CD4-positive, alpha-beta T cell treated with Interleukin-1 beta for 1 hour (primary cell): Measurements from ENCODE around the gene SNAPIN.

Experiments used
- DNase-seq, 2 donors: peaks; one replicate each; pipeline ENCODE4 v3.0.0-alpha.2; 2020 to 2022

The SNAPIN gene, protein sequence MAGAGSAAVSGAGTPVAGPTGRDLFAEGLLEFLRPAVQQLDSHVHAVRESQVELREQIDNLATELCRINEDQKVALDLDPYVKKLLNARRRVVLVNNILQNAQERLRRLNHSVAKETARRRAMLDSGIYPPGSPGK

DNA sequence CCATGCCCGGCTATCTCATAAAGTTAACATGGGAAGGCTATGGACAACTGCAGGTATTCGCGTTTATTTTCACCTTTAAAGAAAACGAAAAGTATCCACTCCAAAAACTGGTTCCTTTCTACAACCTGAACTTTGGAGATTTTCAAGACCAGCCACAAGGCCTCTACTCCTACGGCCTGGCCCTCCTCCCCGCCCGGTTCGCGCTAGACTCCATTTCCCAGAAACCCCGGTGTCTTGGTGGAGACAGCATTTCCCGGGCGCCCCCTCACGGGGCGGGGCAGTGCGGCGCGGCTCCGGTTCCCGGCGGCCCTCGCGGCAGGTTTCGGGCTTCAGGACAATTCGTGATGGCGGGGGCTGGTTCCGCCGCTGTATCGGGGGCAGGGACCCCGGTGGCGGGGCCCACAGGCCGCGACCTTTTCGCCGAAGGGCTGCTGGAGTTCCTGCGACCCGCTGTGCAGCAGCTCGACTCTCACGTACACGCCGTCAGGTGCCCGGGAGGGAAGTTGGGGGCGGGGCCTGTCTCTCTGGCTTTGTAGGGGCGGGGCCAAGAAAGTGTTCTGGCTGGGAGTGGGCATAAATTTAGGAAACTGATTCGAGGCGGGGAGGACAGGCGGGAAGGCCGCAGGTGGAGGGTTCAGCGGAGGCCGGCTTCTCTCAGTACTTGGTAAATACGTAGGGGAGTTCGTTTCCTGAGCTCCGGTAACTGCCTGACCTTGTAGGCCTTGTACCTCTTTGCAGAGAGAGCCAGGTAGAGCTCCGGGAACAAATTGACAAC lies at the start of gene SNAPIN:
Gene SNAPIN, plus strand, starts transcription at position 304 of the 775 bp plus-strand sequence. Its CDS starts 41 bp downstream, at position 345.
- peak; percentile 88 to 91 for DNase-seq

DNA sequence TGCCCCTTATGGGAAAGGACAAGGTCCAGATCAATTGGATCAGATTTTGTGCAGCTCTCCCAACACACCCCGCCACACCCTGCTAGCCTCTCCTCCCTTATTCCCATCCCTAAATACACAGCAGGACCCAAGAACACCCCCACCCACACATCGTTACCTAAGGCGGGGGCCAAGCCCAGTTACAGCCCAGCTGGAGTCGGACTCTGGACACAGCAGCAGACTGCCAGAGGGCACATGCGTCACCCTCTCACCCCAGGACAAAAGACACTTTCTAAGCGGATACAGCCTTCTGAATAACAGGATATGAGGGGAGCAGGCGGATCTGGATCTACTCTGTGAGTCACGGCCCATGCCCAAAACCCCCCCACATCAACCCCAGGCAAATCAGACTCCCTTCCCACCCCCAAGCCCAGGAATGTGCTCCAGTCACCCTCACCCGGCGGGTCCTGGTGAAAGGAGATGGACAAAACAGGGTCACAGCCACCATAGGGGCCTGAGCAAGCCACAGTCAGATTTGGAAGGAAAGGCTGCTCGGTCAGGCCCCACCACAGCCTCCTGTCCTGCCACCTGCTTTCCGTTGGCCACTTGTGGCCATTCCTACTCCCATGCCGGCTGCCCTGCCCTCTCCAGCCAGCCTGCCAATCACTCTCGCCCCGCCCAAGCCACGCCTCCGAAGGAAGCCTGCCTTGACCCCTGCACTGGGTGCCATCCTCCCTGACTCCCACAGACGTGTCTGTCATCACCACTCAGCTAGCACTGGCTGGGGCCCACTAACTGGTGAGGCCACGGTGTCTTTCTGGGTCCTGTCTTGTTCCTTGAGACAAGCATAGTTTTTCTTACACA lies 49.5 kb upstream of the SNAPIN start:
- DNase-seq, result no peak

DNA sequence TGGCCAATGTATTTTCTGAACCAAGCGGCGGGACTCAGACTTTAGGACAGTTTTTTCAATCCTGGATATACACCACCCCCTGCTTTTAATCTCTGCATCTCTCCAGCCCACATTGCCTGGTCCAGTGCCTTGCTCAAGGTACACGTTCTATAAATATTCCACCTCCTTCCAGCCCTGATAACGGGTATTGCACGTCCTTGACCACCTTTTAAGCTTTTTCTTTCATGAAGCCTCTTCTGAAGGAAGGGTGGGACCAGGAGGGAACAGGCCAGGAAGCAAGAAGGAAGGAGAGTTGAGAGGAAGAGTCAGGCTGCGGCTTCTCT lies 49.0 kb upstream of the SNAPIN start:
- no peak for DNase-seq

DNA sequence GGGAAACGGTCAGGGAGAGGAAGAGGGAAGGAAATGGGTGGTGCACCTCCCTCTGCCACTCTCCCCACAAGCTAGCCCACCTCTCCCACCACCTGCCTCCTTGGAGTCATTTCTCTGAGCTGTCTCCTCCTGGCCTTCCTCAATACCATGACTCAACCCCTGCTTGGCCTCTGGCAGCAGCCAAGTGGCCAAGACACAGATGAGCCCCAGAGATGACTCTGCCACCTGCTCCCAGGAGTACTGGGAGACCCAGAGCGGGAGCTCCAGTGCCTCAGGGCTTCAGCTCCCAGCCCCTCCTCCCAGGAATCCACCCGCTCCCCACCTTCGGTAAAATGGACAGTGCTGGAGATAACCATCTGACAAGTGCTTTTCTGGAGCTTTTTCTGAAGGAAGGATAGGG lies 48.2 kb upstream of the SNAPIN start:
- no peak for DNase-seq

DNA sequence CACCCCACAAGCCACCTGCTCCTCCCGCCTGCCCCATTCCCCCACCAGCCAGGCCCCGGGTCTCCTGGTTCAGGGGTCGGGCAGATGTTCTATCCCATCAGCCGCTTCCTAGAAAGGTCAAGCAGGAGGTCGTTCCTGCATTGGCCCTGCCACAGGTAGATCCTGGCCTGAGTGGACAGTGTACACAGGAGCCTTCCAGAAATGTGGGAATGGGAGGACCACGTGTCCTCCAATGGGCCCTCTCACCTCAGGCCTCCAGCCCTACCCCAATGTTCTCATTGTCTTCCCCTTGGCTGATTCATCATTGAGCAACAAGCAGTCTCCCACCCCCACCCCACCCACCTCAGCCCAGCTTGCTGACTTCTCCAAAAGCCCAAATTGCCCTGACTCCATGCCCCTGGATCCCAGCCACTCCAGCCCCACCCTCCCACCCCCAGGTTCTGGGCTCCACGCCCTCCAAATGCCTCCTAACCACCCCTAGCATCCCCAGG lies 47.6 kb upstream of the SNAPIN start:
- DNase-seq, result no peak

DNA sequence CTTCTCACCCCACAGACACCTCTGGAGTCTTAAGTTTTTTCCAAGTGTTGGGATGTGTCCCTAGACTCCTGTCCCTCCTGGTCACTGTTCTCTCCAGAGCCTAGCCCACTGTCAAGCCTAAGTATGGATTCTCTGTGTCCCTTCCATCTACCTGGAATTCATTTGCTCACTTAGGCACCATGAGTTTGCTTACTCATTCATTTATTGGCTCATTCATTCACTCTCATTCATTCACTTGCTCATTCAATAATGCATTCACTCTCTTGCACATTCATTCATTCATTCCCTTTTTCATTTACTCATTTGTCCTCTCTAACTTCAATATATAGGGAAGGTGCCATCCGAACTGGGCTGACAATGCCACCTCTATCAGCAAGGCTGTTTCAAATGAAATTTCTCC lies 47.1 kb upstream of the SNAPIN start:
- DNase-seq, result no peak

DNA sequence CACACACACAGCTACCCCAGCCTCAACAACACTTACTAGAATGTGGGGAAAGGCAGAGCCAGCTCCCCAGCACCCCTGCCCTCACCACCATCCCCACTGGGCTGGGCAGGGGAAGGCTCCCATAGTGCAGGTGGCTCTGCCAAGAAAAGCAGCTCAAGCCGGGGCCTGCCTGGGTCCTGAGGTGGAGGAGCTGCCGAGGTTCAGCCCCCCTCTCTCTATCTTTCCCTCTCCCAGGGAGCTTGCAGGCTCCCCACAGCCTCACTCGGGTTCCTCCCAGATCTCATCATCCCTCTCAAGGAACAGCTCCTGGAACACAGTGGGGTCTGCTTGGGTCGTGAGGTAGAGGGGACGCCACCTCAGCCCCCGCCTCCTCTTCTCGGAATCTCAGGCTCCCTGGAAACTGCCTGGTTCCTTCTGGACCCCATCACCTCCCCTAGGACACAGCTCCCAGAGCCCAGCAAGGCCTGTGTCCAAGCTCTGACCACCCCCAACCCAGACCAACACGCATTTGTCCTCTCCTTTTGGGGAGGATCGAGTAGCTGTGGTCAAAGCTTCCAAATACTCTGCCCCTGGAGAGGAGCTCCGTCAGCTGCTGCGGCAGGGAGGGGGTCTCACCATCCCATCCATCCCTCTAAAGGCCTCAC lies 46.3 kb upstream of the SNAPIN start:
- no peak for DNase-seq

DNA sequence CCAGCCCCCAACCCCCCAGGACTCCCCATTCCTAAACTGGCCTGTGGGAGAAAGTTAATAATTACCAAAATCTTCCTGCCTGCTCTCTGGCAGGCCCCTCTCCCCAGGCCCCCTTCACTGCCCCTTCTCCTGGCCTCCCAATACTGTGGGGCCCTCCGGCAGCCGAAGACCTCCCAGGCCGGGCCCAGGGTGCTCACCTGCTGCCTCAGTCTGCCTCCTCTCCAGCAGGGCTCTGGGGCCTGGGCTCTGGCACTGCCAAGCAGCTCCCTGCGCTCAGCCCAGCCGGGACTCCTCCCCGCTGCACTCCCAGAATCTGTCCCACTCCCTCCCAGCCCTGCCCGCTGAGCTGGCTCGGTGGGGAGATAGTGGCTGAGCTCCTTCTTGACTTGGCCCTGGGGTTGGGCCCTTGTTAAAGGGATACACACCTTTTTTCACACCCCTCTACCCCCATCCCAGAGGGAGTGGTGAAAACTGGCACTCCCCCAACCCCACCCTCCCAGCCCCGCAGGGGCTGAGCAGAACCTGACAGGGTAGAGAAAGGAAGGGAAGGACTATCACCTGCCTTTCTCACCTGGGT lies 45.7 kb upstream of the SNAPIN start, which contains the start of gene S100A16:
Gene S100A16, minus strand, starts transcription at position 383 of the 577 bp plus-strand sequence. CDS start 4,986 bp downstream, outside the sequence.
- DNase-seq, result no peak

DNA sequence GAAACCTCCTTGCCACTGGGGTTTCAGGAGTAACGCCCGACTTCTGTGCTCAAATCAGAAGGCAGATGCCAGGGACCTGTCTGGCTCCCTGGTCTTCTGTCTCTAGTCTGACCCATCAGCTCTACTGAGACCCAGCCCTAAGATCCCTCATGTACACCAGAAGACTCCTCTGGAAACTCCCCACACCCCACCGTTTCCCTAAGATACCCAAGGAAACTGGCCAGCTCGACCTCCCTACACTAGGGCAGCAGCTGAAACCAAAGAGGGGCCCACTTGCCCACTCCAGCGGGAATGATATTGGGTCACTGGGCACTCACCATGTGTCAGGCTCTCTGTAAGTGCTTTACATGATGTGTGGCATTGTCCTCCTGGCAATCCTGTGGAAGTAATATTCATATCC lies 45.1 kb upstream of the SNAPIN start:
- DNase-seq, result no peak

DNA sequence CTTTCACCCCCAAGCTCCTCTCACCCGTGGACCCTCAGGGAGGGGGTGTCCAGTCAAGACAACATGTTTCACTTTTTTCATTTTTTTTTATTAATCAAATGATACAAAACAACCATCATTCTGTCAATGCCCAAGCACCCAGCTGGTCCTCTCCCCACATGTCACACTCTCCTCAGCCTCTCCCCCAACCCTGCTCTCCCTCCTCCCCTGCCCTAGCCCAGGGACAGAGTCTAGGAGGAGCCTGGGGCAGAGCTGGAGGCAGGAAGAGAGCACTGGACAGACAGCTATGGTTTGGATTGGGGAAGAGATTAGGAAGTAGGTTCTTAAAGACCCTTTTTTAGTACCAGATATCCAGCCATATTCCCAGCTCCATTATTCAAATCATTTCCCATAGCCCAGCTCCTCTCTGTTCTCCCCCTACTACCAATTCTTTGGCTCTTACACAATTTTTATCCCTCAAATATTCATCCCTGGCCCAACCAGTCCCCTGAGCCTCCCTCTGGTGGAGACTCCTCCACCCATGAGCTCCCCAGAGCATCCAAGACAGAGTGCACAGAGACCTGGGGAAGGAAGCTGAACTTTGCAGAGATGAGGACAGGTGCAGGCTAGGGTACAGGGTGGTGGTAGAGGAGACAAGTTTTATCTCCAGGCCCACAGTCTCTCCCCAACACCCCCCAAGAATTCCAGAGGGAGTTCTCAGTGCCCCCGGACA lies 44.2 kb upstream of the SNAPIN start:
- no peak for DNase-seq

DNA sequence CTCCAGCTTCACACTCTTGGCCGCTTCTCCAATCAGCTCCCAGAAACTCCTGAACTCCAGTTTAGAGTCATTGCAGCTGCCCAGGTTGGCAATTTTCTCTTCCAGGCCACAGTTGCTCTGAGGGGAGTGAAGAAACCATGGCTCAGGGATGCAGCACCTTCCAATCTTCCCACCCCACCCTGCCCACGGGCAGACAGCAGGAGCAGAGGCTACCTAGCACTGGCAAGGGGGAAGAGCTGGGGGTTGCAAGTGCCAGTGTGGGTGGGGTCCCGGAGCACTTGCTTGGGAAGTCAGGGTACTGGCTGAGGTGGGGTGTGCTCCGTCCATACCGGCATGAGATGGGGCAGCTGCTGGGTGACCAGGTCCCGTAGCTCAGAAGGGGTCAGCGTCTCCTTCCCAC lies 43.6 kb upstream of the SNAPIN start:
- no peak for DNase-seq

DNA sequence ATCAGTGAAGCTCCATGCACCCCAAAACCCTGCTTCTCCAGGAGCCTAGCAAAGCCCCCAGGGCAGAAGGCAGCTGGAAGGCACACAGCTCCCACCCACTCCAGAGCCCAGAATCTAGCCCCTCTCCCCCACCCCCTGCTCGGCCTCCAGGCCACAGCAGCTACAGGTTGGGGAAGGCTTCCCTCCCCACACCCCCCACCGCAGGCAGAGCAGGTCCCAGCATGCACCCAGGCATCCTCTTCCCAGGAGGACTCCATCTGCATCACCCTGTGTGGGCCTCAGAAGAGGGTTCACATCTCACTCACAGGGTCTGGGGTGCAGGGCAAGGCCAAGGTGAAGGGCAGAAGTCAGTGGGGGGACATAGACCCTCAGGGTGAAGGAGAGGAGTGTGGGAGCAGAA lies 43.1 kb upstream of the SNAPIN start:
- no peak for DNase-seq

DNA sequence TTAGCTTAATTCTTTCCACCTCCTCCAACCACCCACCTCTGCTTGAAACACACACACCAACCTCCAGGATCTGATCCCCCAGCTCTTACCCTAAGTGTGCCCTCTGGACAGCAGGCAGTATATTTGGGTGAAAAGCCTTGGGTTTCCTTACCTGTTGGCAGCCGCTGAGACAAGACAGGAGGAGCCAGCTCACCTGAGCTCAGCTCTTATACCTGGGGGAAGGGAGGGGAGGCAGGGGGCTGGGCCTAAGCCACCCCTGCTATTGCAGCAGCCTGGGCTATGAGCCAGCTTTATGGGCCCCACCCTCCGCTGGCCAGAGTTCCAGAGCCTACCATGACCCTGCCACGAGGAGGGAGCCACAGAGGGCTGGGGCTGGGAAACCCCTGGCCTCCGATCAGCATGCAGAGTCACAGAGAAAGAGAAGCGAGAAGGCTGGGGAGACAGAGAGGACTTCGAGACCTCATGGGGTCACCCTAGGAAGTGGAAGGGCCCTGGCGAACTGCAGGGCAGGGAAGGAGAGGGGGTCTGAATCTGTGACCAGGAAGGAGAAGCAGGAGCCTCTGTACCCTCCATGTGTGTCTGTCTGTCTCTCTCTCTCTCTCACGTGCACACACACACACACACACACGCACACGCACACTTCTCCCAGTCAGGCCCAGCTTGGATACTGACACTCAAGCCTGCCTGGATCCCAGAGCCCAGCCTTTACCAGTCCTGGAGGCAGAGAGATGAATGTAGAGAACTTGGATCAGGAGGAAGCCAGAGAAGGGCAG lies 42.2 kb upstream of the SNAPIN start, which contains the start of gene S100A14:
Gene S100A14, minus strand, starts transcription at position 182 of the 773 bp plus-strand sequence. CDS start 467 bp downstream, outside the sequence.
- DNase-seq, result no peak

DNA sequence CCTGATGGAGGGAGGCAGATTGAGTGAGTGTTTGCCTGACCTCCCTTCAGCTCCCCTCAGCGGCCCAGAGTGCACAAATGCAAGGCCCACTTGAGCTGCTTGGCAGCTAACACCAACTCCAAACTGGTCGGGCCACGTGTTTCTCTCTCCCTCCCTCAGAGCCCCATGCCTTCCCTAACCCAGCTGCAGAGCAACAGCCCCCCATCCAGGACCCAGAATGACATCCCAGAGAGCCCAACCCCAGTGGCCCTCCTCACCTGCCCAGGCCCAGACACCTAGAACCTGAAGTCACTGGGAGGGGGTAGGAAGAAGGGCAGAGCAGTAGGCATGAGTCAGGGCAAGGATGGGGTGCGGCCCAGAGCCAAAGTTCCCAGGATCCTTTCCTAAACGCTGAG lies 41.6 kb upstream of the SNAPIN start:
- DNase-seq, result no peak

DNA sequence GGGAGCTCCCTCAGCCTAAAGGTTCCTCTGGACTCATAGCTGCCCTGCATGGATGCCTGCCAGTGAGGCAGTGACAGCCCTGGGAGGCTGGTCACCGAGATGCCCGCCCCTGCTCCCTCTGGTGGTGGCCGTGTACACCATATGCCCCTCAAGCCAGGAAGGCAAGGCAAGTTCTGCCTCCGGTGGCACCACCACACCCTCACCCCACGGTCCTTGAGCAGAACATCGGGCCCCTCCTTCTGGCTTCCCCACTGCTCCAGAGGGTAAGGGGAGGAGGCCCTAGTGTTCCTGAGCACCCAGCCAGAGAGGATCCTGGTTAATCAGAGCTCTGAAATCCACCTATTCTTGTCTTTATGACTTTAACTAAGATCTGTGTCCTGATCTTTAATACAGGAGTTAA lies 40.8 kb upstream of the SNAPIN start:
- peak; percentile 60 to 70 for DNase-seq

DNA sequence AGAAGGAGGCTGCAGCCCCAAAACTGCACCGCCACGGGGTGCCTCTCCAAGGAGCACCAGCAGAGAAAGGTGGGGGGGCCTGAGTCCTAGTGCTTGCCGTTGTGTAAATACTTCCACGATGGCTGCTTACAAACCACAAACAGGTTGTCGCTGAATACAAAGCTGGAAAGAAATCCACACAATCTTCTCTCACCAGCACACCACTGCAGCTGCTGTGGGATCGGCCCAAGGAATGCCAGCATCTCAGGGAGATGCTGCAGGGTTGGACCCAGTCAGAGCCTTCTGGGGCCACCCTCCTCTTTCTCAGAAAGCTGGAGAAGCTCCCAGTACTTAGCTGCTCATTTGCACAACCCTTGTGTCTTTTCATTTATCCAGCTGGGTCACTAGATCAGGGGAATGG lies 39.3 kb upstream of the SNAPIN start:
- no peak for DNase-seq

DNA sequence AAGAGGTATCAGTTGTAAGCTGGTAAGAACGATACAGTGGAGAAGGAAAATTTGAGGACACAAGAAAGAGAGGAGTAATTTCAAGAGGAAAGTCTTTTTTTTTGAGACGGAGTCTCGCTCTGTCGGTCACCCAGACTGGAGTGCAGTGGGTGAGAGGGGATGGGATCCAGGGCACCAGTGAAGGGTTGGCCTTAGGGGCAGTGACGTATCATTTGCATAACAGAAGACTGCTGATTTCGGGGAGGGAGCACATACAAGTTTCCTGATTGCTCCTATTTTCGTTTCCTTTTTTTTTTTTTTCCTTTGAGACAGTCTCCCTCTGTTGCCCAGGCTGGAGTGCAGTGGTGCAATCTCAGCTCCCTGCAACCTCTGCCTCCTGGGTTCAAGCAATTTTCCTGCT lies 35.4 kb upstream of the SNAPIN start:
- no peak for DNase-seq

DNA sequence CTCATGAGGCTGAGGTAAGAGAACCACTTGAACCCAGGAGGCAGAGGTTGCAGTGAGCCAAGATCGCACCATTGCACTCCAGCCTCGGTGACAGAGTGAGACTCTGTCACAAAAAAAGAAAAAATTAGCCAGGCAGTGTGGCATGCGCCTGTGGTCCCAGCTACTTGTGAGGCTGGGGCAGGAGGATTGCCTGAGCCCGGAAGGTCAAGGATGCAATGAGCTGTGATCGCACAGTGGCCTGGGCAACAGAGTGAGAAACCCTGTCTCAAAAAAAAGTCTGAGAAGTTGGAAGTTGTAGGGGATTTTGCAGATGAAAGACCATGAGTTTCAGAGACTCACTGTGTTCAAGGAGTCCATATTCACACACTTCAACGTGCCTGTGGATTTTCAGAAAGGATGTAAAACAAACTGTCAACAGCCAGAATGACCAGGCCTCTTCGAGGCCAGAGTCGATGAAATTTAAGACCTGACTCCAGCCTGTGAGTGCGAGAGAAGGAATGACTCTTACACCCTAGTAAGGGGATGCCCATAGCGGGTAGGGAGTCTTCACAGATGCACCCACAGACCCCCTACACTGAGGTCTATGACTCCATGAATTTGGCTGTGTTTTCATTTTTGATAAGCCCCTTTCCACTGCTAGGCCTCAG lies 33.4 kb upstream of the SNAPIN start:
- DNase-seq, result no peak

DNA sequence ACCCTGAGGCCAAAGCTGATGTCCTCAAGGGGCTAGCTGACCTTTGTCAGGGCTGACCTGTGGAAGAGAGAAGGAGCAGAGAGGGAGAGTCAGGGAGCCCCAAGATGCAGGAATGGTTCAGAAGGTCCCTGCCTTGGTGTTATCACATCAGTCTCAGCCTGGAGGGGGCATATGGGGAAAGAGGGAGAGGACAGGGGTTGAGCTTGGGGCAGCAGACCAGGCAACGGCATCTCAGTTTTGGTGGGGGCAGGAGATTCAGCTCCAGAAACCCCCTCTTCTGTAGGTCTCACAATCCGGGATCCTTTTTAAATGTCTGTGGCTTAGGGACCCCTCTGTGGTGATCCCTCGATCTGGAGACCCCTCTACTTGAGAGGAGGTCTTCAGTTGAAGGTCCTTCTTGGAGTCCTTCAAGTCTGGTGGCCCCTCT lies 32.0 kb upstream of the SNAPIN start:
- DNase-seq, result no peak

DNA sequence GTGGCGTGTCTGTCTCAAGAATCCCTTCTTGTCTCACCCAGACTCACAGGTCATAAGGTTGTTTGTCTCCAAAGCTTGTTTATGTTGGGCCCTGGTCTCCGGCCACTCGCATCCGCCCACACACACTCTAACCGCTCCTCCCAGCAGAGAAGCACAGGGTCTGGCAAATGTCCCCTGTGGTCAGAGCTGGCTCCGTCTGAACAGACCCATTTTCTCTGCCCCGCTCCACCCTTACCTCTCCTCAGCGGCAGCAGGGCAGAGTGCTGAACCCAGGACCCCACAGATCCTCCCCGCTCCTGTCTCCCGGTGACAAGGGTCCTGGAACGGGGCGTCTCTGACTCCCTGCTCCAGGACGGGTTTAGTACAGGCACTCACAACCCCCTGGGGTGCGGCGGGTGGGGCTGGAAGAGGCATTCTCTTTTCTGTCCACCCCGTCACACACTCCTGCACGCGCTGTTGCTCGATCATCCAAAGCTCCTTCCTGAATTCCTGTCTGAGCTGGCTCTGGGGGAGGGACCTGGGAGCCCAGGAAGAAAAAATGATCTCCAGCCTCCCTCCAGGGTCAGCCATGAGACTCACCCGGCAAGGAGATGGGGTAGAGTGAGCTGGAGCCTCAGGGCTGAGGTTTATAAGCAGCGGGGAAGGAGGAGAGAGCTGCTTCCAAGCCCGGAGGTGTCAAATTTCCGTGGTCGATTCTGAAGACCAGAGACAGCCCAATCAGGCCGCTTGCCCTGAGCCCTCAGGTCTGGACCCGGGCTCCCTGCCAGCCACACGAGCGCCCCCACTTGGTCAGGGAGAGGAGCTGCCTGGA lies 31.4 kb upstream of the SNAPIN start, which contains the start of gene S100A13:
Gene S100A13, minus strand, starts transcription at position 602 of the 811 bp plus-strand sequence. CDS start 1,033 bp downstream, outside the sequence.
- no peak for DNase-seq
